K562 (cell line): ENCODE measurements around the gene NPDC1. TPM values are rescaled to one million over a fixed set of nuclear protein-coding genes. Genes with fewer than 3 reads are reported as not detected.

Experiments used
- ATAC-seq: fragments of 200-7000 bp; cut with Tn5 transposase; 3 replicates; pipeline ENCODE4 v1.9.1; 2020; ENCODE audit warnings: moderate library complexity
- BruUV-seq: library from RNA; stranded (reverse); fragments of 400-500 nt; replicated peaks from 2 replicates; lab custom pipeline; 2021; lab: Mats Ljungman, UMichigan
- CTCF ChIA-PET: fragments of 300-600 bp; formaldehyde crosslinking; extraction: SDS; loops from one replicate; lab custom pipeline; 2021; ENCODE audit warnings: low intra/inter-chr PET ratio; lab: Yijun Ruan, JAX
- POLR2A ChIA-PET: fragments of 300-600, 350-650 bp; sonication (Branson Sonifier 250); formaldehyde crosslinking; extraction: SDS; loops from one replicate; lab custom pipeline; 2021; ENCODE audit warnings: antibody characterized with exemption, inconsistent platforms; lab: Yijun Ruan, JAX
- DNase-seq, 4 experiments: peaks; one replicate each; pipeline versions ENCODE4 v3.0.0 to v3.0.0-alpha.2; 2011 to 2018; ENCODE audit warnings: low spot score in 3 of 4, mixed read lengths in 3 of 4; ENCODE audit errors: extremely low read depth in 1 of 4
- FAIRE-seq: peaks from 2 replicates; lab custom pipeline; 2011; peaks lifted over from hg19 to GRCh38; lab: Jason Lieb, UNC
- H2AFZ ChIP-seq: 2 replicates; pipeline ENCODE4 v1.6.0; 2011; ENCODE audit warnings: low read depth, low read length, control low read depth, inconsistent platforms
- H3K27ac ChIP-seq: fragments of 200-600 bp; 3 replicates; pipeline ENCODE4 v1.8.0; 2011; ENCODE audit warnings: low read depth, mild to moderate bottlenecking, control low read depth, inconsistent platforms, low read length, moderate library complexity, mixed read lengths; ENCODE audit errors: extremely low read depth
- H3K27me3 ChIP-seq, 2 experiments: fragments of 300-600 bp in 1 of 2; 2 replicates in 1 of 2; 3 replicates in 1 of 2; pipeline versions ENCODE4 v1.6.0 to v1.8.0; 2011; ENCODE audit warnings: inconsistent platforms in 2 of 2, low read length in 2 of 2, mild to moderate bottlenecking in 1 of 2, mixed read lengths in 1 of 2, moderate library complexity in 1 of 2; ENCODE audit not compliant: control insufficient read depth in 2 of 2, insufficient read depth in 2 of 2
- H3K36me3 ChIP-seq: fragments of 300-600 bp; 3 replicates; pipeline ENCODE4 v1.8.0; 2011; ENCODE audit warnings: mild to moderate bottlenecking, low read length, inconsistent platforms; ENCODE audit not compliant: control insufficient read depth, insufficient read depth
- H3K4me1 ChIP-seq, 2 experiments: fragments of 200-600 bp in 1 of 2; replicated peaks in 1 of 2; 2 replicates in 1 of 2; 3 replicates in 1 of 2; pipeline versions ENCODE4 v1.5.1 to v1.8.0; 2011; ENCODE audit warnings: inconsistent platforms in 2 of 2, low read length in 2 of 2, mild to moderate bottlenecking in 1 of 2, mixed read lengths in 1 of 2, moderate library complexity in 1 of 2; ENCODE audit not compliant: control insufficient read depth in 2 of 2, insufficient read depth in 2 of 2
- H3K4me2 ChIP-seq: 2 replicates; pipeline ENCODE4 v1.6.1; 2011; ENCODE audit warnings: low read length, control low read depth, inconsistent platforms, mixed read lengths; ENCODE audit not compliant: insufficient read depth
- H3K4me3 ChIP-seq: fragments of 200-600 bp; sonication (generic), shearing (Covaris generic); 2 replicates; pipeline ENCODE4 v1.5.1; 2016; ENCODE audit warnings: control low read depth, inconsistent platforms
- H3K79me2 ChIP-seq: fragments of 200-600 bp; 3 replicates; pipeline ENCODE4 v1.8.0; 2011; ENCODE audit warnings: low read length, inconsistent platforms; ENCODE audit not compliant: control insufficient read depth, insufficient read depth
- H3K9ac ChIP-seq, 2 experiments: 2 replicates each; pipeline versions ENCODE4 v1.6.0 to v1.6.1; 2011; ENCODE audit warnings: low read depth in 2 of 2, low read length in 2 of 2, control low read depth in 1 of 2, inconsistent platforms in 1 of 2, mild to moderate bottlenecking in 1 of 2, mixed read lengths in 1 of 2; ENCODE audit not compliant: insufficient read depth in 1 of 2
- H3K9me1 ChIP-seq: one replicate; pipeline ENCODE4 v1.6.0; 2011; ENCODE audit warnings: inconsistent platforms, mild to moderate bottlenecking, low read length, moderate library complexity; ENCODE audit not compliant: control insufficient read depth, insufficient read depth
- H3K9me3 ChIP-seq: replicated peaks from 2 replicates; pipeline ENCODE4 v1.5.1; 2011; ENCODE audit warnings: low read depth, low read length, inconsistent platforms; ENCODE audit not compliant: control insufficient read depth, insufficient read depth
- H4K20me1 ChIP-seq: replicated peaks from 2 replicates; pipeline ENCODE4 v1.6.1; 2011; ENCODE audit warnings: low read length, inconsistent platforms, mixed read lengths; ENCODE audit not compliant: control insufficient read depth, insufficient read depth
- BCLAF1 ChIP-seq, 2 experiments: fragments of 450-650 bp in 1 of 2; IDR thresholded peaks; 2 replicates each; pipeline ENCODE4 v1.6.1; 2011 to 2017; ENCODE audit warnings: low read depth in 2 of 2, antibody characterized with exemption in 1 of 2, borderline replicate concordance in 1 of 2, low read length in 1 of 2, mild to moderate bottlenecking in 1 of 2, mixed read lengths in 1 of 2; ENCODE audit not compliant: control insufficient read depth in 1 of 2
- HNRNPL ChIP-seq: fragments of 200-400 bp; formaldehyde crosslinking; IDR thresholded peaks from 2 replicates; pipeline ENCODE4 v1.6.1; 2017; ENCODE audit warnings: low read depth, mild to moderate bottlenecking, low read length
- RBM22 ChIP-seq: fragments of 200-400 bp; formaldehyde crosslinking; IDR thresholded peaks from 2 replicates; pipeline ENCODE4 v1.6.1; 2018; ENCODE audit warnings: low read length, low read depth; ENCODE audit not compliant: poor library complexity, severe bottlenecking
- ZBTB33 ChIP-seq: sonication (generic); formaldehyde crosslinking; IDR thresholded peaks from 2 replicates; pipeline ENCODE4 v1.8.1; 2023; ENCODE audit warnings: mild to moderate bottlenecking, missing genetic modification reagents
- ZNF398 ChIP-seq: fragments of 250-450 bp; sonication (Bioruptor Pico); IDR thresholded peaks from 2 replicates; pipeline ENCODE4 v1.8.0; 2021; ENCODE audit warnings: moderate library complexity, mild to moderate bottlenecking, inconsistent platforms
- WGBS: fragments of 100-300 bp; shearing (Covaris generic); methylation state at CpG from one replicate; pipeline ENCODE4 v1.1.6; 2016; ENCODE audit warnings: low coverage, mixed read lengths; ENCODE audit not compliant: insufficient coverage; ENCODE audit errors: missing lambda C conversion rate; 5-methylcytosine and 5-hydroxymethylcytosine counted together
- in situ Hi-C: fragments of 300-500 bp; cut with MboI; formaldehyde crosslinking; loops from 4 replicates; pipeline ENCODE4 v1.15.0; 2018; ENCODE audit warnings: inconsistent platforms, mixed read lengths
- intact Hi-C: fragments of 100-400 bp; cut with micrococcal nuclease; formaldehyde crosslinking; loops from 2 replicates; pipeline ENCODE4 v1.14.2; 2022
- polyA plus RNA-seq, 8 experiments: library from polyadenylated mRNA; depleted of rRNA in 4 of 8; stranded (reverse) in 5 of 8; unstranded in 3 of 8; fragments of >200 nt; fragmentation: Nextera tagmentation in 2 of 8; fragmentation: Illumina TruSeq in 1 of 8; extraction: Ambion mirVana in 2 of 8; extraction: Trizol in 1 of 8; gene quantifications; 2 replicates each; pipeline versions ENCODE4 v1.2.1 to v1.2.3, GENCODE V29; 2011 to 2014; ENCODE audit warnings: inconsistent platforms in 1 of 8, missing spikeins in 1 of 8
- total RNA-seq, 7 experiments: library from RNA; depleted of rRNA in 6 of 7; stranded (reverse); fragments of >200 nt in 6 of 7; fragmentation: Illumina TruSeq in 2 of 7; extraction: Trizol in 2 of 7; gene quantifications; 2 replicates each; pipeline versions ENCODE4 v1.2.1 to v1.2.3, GENCODE V29; 2011 to 2021; ENCODE audit warnings: low replicate concordance in 1 of 7

Gene NPDC1
- total and polyA plus RNA-seq, 9 of the 15 experiments (the other 6 are each of a cell fraction or from before 2014, with no cell fraction given): 0.06 to 2.1 (median 0.53) TPM; not detected in 3

GRCh38 chr9:136994888-136995230 is 51.1 kb downstream of the NPDC1 start:
- in situ Hi-C loops: no loop called here
- Histone ChIP-seq H4K20me1 (no peaks in the 10 kb centered on the region), H3K36me3 (peaks cover 22% of the 10 kb centered on the region; the same call in 1 of the 3 replicates), H3K9ac (no peak overlapping the region), H3K79me2 (peaks cover 18% of the 10 kb centered on the region), H2AFZ (no peak overlapping the region), H3K27ac (no peak overlapping the region), H3K27me3 (no peaks in the 10 kb centered on the region), H3K4me1 (peaks cover 30 to 75% of the 10 kb centered on the region in 2 experiments), H3K4me2 (no peak overlapping the region), H3K9me1 (no peaks in the 10 kb centered on the region), H3K4me3 (no peak overlapping the region), H3K9me3 (peaks cover 6% of the 10 kb centered on the region)
- ChIA-PET CTCF (no interaction called here), POLR2A (no interaction called here)
- no peak for FAIRE-seq
- no peak for TF ChIP-seq BCLAF1 (IDR thresholded peaks at IDR 0.05; ENCODE audit: borderline replicate concordance in 1 of 2, control insufficient read depth in 1 of 2, low read depth in 2 of 2, low read length in 1 of 2)
- TF ChIP-seq HNRNPL: 0 out of 2 replicates have a peak, but pooled peaks have one; percentile 39
- TF ChIP-seq ZNF398 (CRISPR knock-in tag): no peak
- peak; percentile 97 for TF ChIP-seq ZBTB33
- peak; percentile 41 for TF ChIP-seq RBM22
- ATAC-seq: no peak
- no TSS peak for BruUV-seq
- intact Hi-C loops: loop anchor here (5.0 kb wide), 1 partner anchor 48 kb away; the partner anchor contains the start of gene C8G
- no peak for DNase-seq
- WGBS: 97% methylated on average over 9 of the region's 40 CpGs
